ENCODE results near the gene RRN3.
"Not testable (repeated sequence)": the region's sequence is repeated elsewhere in the genome, so short reads cannot be mapped to it uniquely, and the experiment has no call there.

The RRN3 gene

GRCh38 chr16:15099366-15099909, 5.4 kb upstream of the RRN3 start:
- DNase-seq (ENCODE audit: low read depth) = not testable (repeated sequence)

DNA sequence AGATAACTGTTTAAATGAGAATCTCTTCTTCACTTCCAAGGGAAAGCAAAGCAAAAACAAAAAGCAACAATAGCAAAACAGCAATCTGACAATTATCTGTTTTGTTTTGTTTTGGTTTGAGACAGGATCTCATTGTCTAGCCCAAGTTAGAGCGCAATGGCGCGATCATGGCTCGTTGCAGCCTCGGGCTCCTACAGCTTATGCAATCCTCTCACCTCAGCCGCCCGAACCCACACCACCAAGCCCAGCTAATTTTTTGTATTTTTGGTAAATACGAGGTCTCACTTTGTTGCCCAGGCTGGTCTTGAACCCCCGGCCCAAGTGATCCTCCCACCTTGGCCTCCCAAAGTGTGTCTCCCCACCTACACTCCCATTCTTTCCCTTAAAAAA, 2.5 kb upstream of the RRN3 start:
- not testable (repeated sequence) for DNase-seq (ENCODE audit: low read depth)

GRCh38 chr16:15093571-15093954, 509 bp downstream of the RRN3 start:
- not testable (repeated sequence) for DNase-seq (ENCODE audit: low read depth)

GRCh38 chr16:15090663-15091269, 3.3 kb downstream of the RRN3 start:
- not testable (repeated sequence) for DNase-seq (ENCODE audit: low read depth)

DNA sequence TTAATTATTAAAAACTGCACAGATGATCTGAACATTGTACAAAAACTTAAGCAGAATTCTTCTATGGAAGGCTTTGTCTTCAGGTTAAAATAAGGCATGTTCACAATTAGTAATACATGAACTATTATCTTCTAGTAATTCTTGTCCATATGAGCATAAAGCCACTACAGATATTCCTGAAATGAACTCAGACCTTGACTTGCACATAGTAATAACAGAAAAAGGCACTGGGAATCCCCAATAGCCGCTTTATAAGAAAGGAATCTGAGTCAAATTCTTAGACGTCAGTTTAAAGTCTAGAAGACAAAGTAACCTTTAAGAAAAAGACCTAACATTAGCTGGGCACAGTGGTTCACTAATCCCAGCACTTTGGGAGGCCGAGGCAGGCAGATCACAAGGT, 11.3 kb downstream of the RRN3 start:
- DNase-seq (ENCODE audit: low read depth) = not testable (repeated sequence)

DNA sequence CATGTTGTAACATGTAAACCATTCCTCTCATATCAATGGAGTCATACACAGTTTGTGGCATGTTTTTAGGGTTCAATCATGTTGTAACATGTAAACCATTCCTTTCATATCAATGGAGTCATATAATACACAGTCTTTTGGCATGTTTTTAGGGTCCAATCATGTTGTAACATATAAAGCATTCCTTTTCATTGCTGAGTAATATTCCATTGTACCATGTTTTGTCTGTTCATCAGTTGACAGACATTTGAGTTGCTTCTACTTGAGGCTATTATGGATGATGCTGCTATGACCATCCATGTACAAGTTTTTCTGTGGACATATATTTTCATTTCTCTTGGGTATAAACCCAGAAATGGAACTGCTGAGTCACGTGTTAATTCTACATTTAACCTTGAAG, 13.2 kb downstream of the RRN3 start:
- DNase-seq (ENCODE audit: low read depth) = not testable (repeated sequence)

DNA sequence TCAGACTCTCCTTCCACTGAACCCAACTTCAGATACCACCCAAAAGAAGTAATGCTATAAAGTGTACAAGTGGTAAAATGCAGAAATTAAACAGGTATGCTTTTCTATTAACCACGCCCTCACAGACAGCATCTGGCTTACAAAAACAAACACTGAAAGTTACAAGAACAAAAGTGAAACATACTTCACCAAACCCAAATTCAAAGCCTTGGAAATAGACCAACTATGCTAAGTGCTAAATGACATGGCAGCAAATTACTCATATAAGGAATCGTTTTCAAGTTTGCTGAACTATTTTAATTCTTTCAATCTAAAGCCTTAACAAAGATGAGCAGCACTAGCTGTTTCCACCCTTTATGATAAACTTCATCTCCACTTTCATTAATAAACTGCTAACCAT, 17.9 kb downstream of the RRN3 start:
- not testable (repeated sequence) for DNase-seq (ENCODE audit: low read depth)

- no peak for DNase-seq (ENCODE audit: low read depth)
These were observed 21.0 kb downstream of the RRN3 start for GRCh38 chr16:15073101-15073500.

- DNase-seq (ENCODE audit: low read depth) = not testable (repeated sequence)
These were observed 21.9 kb downstream of the RRN3 start for GRCh38 chr16:15071916-15072769.

GRCh38 chr16:15071013-15071412, 23.1 kb downstream of the RRN3 start:
- not testable (repeated sequence) for DNase-seq (ENCODE audit: low read depth)

DNA sequence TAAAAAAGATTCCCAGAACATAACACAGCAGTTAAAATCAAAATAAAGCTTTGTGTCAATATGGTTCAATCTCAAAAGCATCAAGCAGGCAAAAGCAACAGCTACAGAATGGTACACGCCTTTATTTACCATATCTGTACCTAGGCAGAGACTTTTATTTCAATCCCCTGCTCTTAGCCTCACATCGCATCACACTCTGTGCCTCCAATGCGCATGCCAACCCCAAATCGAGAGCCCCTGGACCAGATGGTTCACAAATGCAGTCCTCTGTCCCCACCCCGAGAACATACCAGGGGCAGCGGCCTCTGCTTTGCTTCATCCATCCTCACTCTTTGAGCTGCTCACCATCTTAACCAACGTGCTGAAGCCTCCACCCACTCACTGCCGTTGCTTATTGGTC, 27.4 kb downstream of the RRN3 start:
- not testable (repeated sequence) for DNase-seq (ENCODE audit: low read depth)

DNA sequence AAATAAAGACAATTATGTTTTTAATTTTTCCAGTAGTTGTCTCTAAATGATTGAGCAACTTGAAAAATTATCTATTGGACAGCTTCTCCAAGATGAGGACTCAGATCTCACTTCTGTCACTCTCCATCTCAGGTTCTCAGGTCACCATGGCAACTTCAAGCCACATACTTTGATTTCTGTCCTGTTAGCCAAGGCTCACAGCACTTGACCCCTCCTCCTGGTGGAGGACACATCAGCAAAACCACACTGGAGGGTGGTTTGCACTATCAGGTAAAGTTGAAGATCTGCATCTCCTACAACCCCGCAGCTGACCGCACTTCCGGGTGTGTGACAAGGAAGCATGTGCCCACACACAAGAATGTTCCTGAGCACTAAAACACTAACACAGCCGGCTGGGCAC, 28.1 kb downstream of the RRN3 start:
- not testable (repeated sequence) for DNase-seq (ENCODE audit: low read depth)

- not testable (repeated sequence) for DNase-seq (ENCODE audit: low read depth)
These were observed 31.8 kb downstream of the RRN3 start for GRCh38 chr16:15062085-15062810.

DNA sequence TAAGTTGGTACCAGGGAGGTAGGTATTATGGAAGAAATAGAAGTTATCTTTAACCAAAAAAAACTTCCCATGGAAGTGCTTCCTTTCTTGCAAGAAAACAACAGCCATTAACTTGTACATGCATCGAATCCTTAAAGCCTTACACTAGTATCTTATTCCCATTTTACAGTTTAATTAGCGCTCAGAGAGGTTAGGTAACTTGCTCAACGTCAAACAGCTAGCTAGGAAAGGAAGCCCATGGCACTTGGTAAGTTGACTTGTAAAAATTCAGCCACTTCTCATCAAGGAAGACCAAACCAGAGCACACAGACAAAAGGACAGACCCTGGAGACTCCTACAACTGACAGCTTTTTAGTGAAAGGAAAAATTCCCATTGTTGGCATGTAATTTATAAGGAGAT, 34.7 kb downstream of the RRN3 start:
- DNase-seq (ENCODE audit: low read depth) = no peak

GRCh38 chr16:15057681-15058417, 36.2 kb downstream of the RRN3 start:
- DNase-seq (ENCODE audit: low read depth) = no peak

- no peak for DNase-seq (ENCODE audit: low read depth)
These were observed 38.7 kb downstream of the RRN3 start for GRCh38 chr16:15055141-15056053.

- no peak for DNase-seq (ENCODE audit: low read depth)
These were observed 39.5 kb downstream of the RRN3 start for GRCh38 chr16:15054357-15055140.

GRCh38 chr16:15053904-15054303, 40.2 kb downstream of the RRN3 start:
- no peak for DNase-seq (ENCODE audit: low read depth)

GRCh38 chr16:15052747-15053476, 41.2 kb downstream of the RRN3 start:
- DNase-seq (ENCODE audit: low read depth) = no peak

Measured in HS-27A (cell line).